A673 (cell line): ENCODE measurements around the gene WDR76. TPM values are rescaled to one million over a fixed set of nuclear protein-coding genes. Genes with fewer than 3 reads are reported as not detected.

Experiments
- BruUV-seq: library from RNA; stranded (reverse); fragments of 400-500 nt; replicated peaks from 2 replicates; lab custom pipeline; 2021; lab: Mats Ljungman, UMichigan
- CTCF ChIA-PET: fragments of 300-600 bp; sonication (Branson Sonifier 250); formaldehyde crosslinking; loops from one replicate; lab custom pipeline; 2022; ENCODE audit warnings: antibody characterized with exemption; lab: Charles Lee
- POLR2A ChIA-PET: fragments of 300-600 bp; sonication (Branson Sonifier 250); formaldehyde crosslinking; loops from one replicate; lab custom pipeline; 2022; ENCODE audit warnings: antibody characterized with exemption; ENCODE audit not compliant: low non-redundant PET; lab: Charles Lee
- DNase-seq: peaks from one replicate; pipeline ENCODE4 v3.0.0-alpha.2; 2015; ENCODE audit warnings: low spot score
- H3K27ac ChIP-seq: fragments of 200-600 bp; sonication (generic); 2 replicates; pipeline ENCODE4 v1.5.1; 2016; ENCODE audit warnings: mixed run types, low read depth, mild to moderate bottlenecking, mixed read lengths, antibody characterized with exemption, low read length; ENCODE audit not compliant: poor library complexity, severe bottlenecking
- H3K27me3 ChIP-seq: fragments of 200-600 bp; sonication (generic); replicated peaks from 2 replicates; pipeline ENCODE4 v1.6.1; 2017; ENCODE audit warnings: mixed run types, low read depth, mild to moderate bottlenecking, mixed read lengths, antibody characterized with exemption, low read length; ENCODE audit not compliant: insufficient read depth, poor library complexity
- H3K36me3 ChIP-seq: fragments of 200-600 bp; sonication (generic); 2 replicates; pipeline ENCODE4 v1.6.1; 2016; ENCODE audit warnings: mixed run types, mild to moderate bottlenecking, mixed read lengths, antibody characterized with exemption, low read length; ENCODE audit not compliant: insufficient read depth, poor library complexity, severe bottlenecking
- H3K4me1 ChIP-seq: fragments of 200-600 bp; sonication (generic); 2 replicates; pipeline ENCODE4 v1.6.1; 2017; ENCODE audit warnings: mixed run types, mild to moderate bottlenecking, mixed read lengths, antibody characterized with exemption, low read length; ENCODE audit not compliant: insufficient read depth, poor library complexity, severe bottlenecking
- H3K4me3 ChIP-seq: fragments of 200-600 bp; sonication (generic); 2 replicates; pipeline ENCODE4 v1.5.1; 2016; ENCODE audit warnings: low read depth, mixed run types, mild to moderate bottlenecking, mixed read lengths, low read length; ENCODE audit not compliant: poor library complexity, severe bottlenecking
- H3K9me3 ChIP-seq: fragments of 200-600 bp; sonication (generic); 2 replicates; pipeline ENCODE4 v1.6.1; 2016; ENCODE audit warnings: mixed run types, low read depth, mild to moderate bottlenecking, mixed read lengths, antibody characterized with exemption, low read length; ENCODE audit not compliant: poor library complexity, severe bottlenecking
- EZH2 ChIP-seq: fragments of 200-600 bp; sonication (generic); IDR thresholded peaks from 2 replicates; pipeline ENCODE4 v1.6.1; 2017; ENCODE audit warnings: borderline replicate concordance, low read depth, mild to moderate bottlenecking, mixed read lengths, antibody characterized with exemption, low read length; ENCODE audit not compliant: poor library complexity, severe bottlenecking
- intact Hi-C: fragments of 100-400 bp; cut with micrococcal nuclease; formaldehyde crosslinking; loops from one replicate; pipeline ENCODE4 v1.10.0; 2022; ENCODE audit not compliant: unreplicated experiment
- total RNA-seq: library from RNA; stranded (reverse); gene quantifications from 2 replicates; pipeline ENCODE4 v1.2.3, GENCODE V29; 2021
- TF ChIP-seq, protein P1 (sequence below): fragments of 300-800, 200-600 bp; sonication (generic); conservative IDR thresholded peaks from 2 replicates; pipeline ENCODE4 v1.5.1; 2017; ENCODE audit warnings: low read depth, mild to moderate bottlenecking, antibody characterized with exemption, low read length, moderate library complexity, mixed read lengths

The WDR76 gene
- total RNA-seq, 1 experiment from 2014 or later: 65.2 TPM

DNA sequence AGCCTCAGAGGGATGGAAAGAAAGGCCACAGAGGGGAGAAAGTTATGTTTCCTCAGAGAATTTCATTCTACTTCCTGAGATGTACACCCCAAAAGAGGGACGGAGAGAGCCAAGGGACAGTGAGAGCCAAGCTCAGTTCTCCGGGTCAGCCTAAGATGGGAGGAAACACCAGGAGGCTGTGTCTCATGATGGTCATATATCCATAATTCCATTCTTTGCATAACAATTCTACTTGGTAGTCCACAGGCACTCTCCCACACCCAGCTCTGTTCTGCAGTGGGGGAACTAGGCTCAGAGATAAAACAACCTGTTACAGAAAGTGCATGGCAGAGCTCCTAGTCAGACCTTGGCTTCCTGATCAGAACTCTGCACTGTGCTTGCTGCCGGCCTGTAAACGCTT is 54.4 kb downstream of the WDR76 start:
- DNase-seq: no peak
- Histone ChIP-seq H3K27me3 (no peaks in the 10 kb centered on the region), H3K27ac (no peak overlapping the region), H3K4me1 (no peaks in the 10 kb centered on the region), H3K36me3 (peaks cover 11% of the 10 kb centered on the region), H3K9me3 (no peaks in the 10 kb centered on the region), H3K4me3 (no peak overlapping the region)
- ChIA-PET CTCF (no interaction called here), POLR2A (interaction anchor here (0.5 kb wide), 1 partner anchor 19 kb away, joined by 13 read pairs; no protein-coding TSS in a partner anchor)
- no peak for TF ChIP-seq EZH2
- TF ChIP-seq, protein P1, sequence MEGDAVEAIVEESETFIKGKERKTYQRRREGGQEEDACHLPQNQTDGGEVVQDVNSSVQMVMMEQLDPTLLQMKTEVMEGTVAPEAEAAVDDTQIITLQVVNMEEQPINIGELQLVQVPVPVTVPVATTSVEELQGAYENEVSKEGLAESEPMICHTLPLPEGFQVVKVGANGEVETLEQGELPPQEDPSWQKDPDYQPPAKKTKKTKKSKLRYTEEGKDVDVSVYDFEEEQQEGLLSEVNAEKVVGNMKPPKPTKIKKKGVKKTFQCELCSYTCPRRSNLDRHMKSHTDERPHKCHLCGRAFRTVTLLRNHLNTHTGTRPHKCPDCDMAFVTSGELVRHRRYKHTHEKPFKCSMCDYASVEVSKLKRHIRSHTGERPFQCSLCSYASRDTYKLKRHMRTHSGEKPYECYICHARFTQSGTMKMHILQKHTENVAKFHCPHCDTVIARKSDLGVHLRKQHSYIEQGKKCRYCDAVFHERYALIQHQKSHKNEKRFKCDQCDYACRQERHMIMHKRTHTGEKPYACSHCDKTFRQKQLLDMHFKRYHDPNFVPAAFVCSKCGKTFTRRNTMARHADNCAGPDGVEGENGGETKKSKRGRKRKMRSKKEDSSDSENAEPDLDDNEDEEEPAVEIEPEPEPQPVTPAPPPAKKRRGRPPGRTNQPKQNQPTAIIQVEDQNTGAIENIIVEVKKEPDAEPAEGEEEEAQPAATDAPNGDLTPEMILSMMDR: no peak
- BruUV-seq: no TSS peak
- intact Hi-C loops: no loop called here

DNA sequence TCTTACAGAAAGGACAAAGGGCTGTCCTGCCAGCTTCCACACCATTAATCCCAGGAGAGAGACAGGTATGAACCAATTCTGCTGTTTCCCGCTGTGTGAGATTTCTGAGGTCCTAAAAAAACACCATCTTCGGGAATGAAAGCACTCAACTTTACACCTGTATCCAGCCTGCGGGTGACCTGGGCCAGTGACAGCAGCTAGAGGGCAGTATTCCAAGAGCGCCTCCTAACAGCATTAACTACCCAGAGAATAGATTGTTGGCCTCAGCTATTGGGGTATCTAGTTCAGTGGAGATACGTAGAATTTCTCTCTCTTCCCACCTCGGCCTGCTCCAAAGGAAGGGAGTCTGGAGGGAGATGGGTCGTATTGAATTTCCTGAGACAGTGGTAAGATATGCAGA is 55.1 kb downstream of the WDR76 start:
- Histone ChIP-seq H3K27me3 (no peaks in the 10 kb centered on the region), H3K4me3 (no peak overlapping the region), H3K4me1 (no peaks in the 10 kb centered on the region), H3K27ac (no peak overlapping the region), H3K36me3 (peaks cover 11% of the 10 kb centered on the region), H3K9me3 (no peaks in the 10 kb centered on the region)
- ChIA-PET CTCF (interaction anchor here (0.6 kb wide), 1 partner anchor 34 kb away, joined by 3 read pairs; no protein-coding TSS in a partner anchor), POLR2A (no interaction called here)
- TF ChIP-seq, protein P1: peak; percentile 66
- no peak for TF ChIP-seq EZH2
- intact Hi-C loops: no loop called here
- DNase-seq: peak; percentile 23
- no TSS peak for BruUV-seq

DNA sequence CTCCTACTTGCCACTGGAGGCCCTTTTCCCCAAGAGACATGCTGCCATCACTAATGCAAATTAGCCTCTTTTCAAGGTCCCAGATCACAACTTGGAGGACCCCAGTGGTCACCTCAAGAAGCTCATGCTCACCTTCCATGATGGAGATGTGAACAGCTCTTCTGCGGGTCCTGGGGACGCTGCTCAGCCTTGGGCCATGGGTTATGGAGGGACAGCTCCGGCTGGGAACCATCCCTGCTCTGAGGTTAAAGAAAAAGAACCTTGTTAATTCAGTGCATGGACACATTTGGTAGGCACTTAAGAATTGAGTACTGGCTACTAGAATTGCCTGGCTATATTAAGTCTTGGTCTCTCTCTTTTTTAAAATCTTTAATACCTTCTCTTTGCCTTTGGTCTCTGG is 56.8 kb downstream of the WDR76 start:
- no TSS peak for BruUV-seq
- intact Hi-C loops: no loop called here

More for the DNA sequence above, 56.8 kb downstream of the WDR76 start:
- Histone ChIP-seq H3K4me3 (no peak overlapping the region), H3K27ac (no peak overlapping the region), H3K4me1 (no peaks in the 10 kb centered on the region), H3K27me3 (no peaks in the 10 kb centered on the region), H3K36me3 (peaks cover under 1% of the 10 kb centered on the region), H3K9me3 (no peaks in the 10 kb centered on the region)
- no peak for DNase-seq
- CTCF ChIA-PET: no interaction called here
- POLR2A ChIA-PET: no interaction called here
- TF ChIP-seq, protein P1: no peak
- no peak for TF ChIP-seq EZH2
